GM18499 (cell line): ENCODE data around the gene LSP1.

ENCODE experiments used
- ATAC-seq: cut with Tn5 transposase; IDR thresholded peaks from one replicate; pipeline ENCODE4 v1.9.1; 2021; ENCODE audit warnings: moderate number of reproducible peaks; ENCODE audit not compliant: insufficient read depth, unreplicated experiment

LSP1 gene

GRCh38 chr11:1847006-1847735 lies 5.7 kb upstream of the LSP1 start:
- ATAC-seq = no peak

- no peak for ATAC-seq
Measured at GRCh38 chr11:1847926-1848639, 4.8 kb upstream of the LSP1 start.

GRCh38 chr11:1848640-1849430 lies 4.0 kb upstream of the LSP1 start:
- ATAC-seq = no peak

GRCh38 chr11:1851468-1852180 lies 1.3 kb upstream of the LSP1 start:
- ATAC-seq = no peak

- no peak for ATAC-seq
Measured at GRCh38 chr11:1852271-1852876, 510 bp upstream of the LSP1 start.

GRCh38 chr11:1853376-1854131 lies 670 bp downstream of the LSP1 start:
- ATAC-seq = no peak

- no peak for ATAC-seq
Measured at GRCh38 chr11:1854132-1854948, 1.5 kb downstream of the LSP1 start.

GRCh38 chr11:1854949-1855885 lies 2.3 kb downstream of the LSP1 start:
- peak; percentile 25 for ATAC-seq

- ATAC-seq = no peak
Measured at GRCh38 chr11:1855886-1856265, 3.0 kb downstream of the LSP1 start.

- no peak for ATAC-seq
Measured at GRCh38 chr11:1856306-1857005, 3.6 kb downstream of the LSP1 start.

- ATAC-seq = no peak
Measured at GRCh38 chr11:1857064-1857463, 4.2 kb downstream of the LSP1 start.

GRCh38 chr11:1858154-1858553 lies 5.3 kb downstream of the LSP1 start:
- ATAC-seq = no peak

GRCh38 chr11:1858576-1858975 lies 5.7 kb downstream of the LSP1 start:
- no peak for ATAC-seq

GRCh38 chr11:1859004-1859403 lies 6.1 kb downstream of the LSP1 start:
- ATAC-seq = no peak

GRCh38 chr11:1860108-1860507 lies 7.2 kb downstream of the LSP1 start:
- ATAC-seq = no peak

- ATAC-seq = no peak
Measured at GRCh38 chr11:1861435-1862411, 8.8 kb downstream of the LSP1 start.
